ENCODE data around the gene AHCTF1.

- no peak for TF ChIP-seq NRF1 (conservative IDR thresholded peaks at IDR 0.05; ENCODE audit: low read depth, low read length)
- TF ChIP-seq CTCF (IDR thresholded peaks at IDR 0.05 in 2 of 3, conservative IDR thresholded peaks at IDR 0.05 in 1 of 3; ENCODE audit: control insufficient read depth in 2 of 3, extremely low read depth in 1 of 3, insufficient read depth in 1 of 3, low read depth in 3 of 3, low read length in 3 of 3) = no peak
Observed at GRCh38 chr1:246820666-246821065, 111.1 kb downstream of the AHCTF1 start.
